Erythroblast (primary cell): ENCODE results near the gene OSBPL5.

Source experiments
- GATA1 ChIP-seq: IDR thresholded peaks from 2 replicates; pipeline ENCODE4 v1.6.1; 2011; ENCODE audit warnings: low read depth, mild to moderate bottlenecking, control low read depth, low read length, moderate library complexity
- POLR2A ChIP-seq: IDR thresholded peaks from 2 replicates; pipeline ENCODE4 v1.6.1; 2011; ENCODE audit warnings: mild to moderate bottlenecking, low read length

GRCh38 chr11:3107608-3108182 is 57.4 kb downstream of the OSBPL5 start:
- no peak for TF ChIP-seq POLR2A
- no peak for TF ChIP-seq GATA1
